Midbrain (tissue), 1 donor: ENCODE results near the gene ZC3H6.
"Not testable (repeated sequence)": the region's sequence is repeated elsewhere in the genome, so short reads cannot be mapped to it uniquely, and the experiment has no call there.

ENCODE experiments used
- DNase-seq: peaks from one replicate; lab custom pipeline; 2025; lab: John Stamatoyannopoulos, UW

Gene ZC3H6

GRCh38 chr2:112321375-112322320 is 46.3 kb downstream of the ZC3H6 start:
- no peak for DNase-seq

GRCh38 chr2:112322919-112323318 is 47.5 kb downstream of the ZC3H6 start:
- no peak for DNase-seq

- no peak for DNase-seq
Observed at GRCh38 chr2:112332123-112332696, 56.8 kb downstream of the ZC3H6 start.

- DNase-seq: no peak
Observed at GRCh38 chr2:112335600-112335999, 60.2 kb downstream of the ZC3H6 start.

- DNase-seq: no peak
Observed at GRCh38 chr2:112339986-112340385, 64.6 kb downstream of the ZC3H6 start.

GRCh38 chr2:112340475-112341267 is 65.3 kb downstream of the ZC3H6 start:
- DNase-seq: no peak

GRCh38 chr2:112342067-112342550 is 66.7 kb downstream of the ZC3H6 start:
- DNase-seq: no peak

- DNase-seq: no peak
Observed at GRCh38 chr2:112343827-112344585, 68.6 kb downstream of the ZC3H6 start.

- no peak for DNase-seq
Observed at GRCh38 chr2:112345030-112346027, 69.9 kb downstream of the ZC3H6 start.

- not testable (repeated sequence) for DNase-seq
Observed at GRCh38 chr2:112352292-112352691, 76.9 kb downstream of the ZC3H6 start.

- not testable (repeated sequence) for DNase-seq
Observed at GRCh38 chr2:112352809-112353603, 77.6 kb downstream of the ZC3H6 start.

GRCh38 chr2:112354335-112354734 is 78.9 kb downstream of the ZC3H6 start:
- DNase-seq: not testable (repeated sequence)

- DNase-seq: not testable (repeated sequence)
Observed at GRCh38 chr2:112360055-112360454, 84.7 kb downstream of the ZC3H6 start.
